Uterus (tissue), 4 donors: ENCODE data around the gene PARP9. TPM values are rescaled to one million over a fixed set of nuclear protein-coding genes. Genes with fewer than 3 reads are reported as not detected.

ENCODE experiments used
- DNase-seq, 2 donors: peaks; one replicate each; pipeline ENCODE4 v3.0.0-alpha.2; 2019 to 2020
- H3K27ac ChIP-seq, 2 donors: fragments of 200-600 bp; sonication (generic); 1 replicate in 1 of 2; 2 replicates in 1 of 2; pipeline ENCODE4 v1.5.1; 2016 to 2018
- H3K27me3 ChIP-seq, 2 donors: fragments of 200-600 bp; sonication (generic); one replicate each; pipeline ENCODE4 v1.5.1; 2018 to 2019; ENCODE audit warnings: control low read depth in 1 of 2
- H3K36me3 ChIP-seq, 2 donors: fragments of 200-600 bp; sonication (generic); one replicate each; pipeline ENCODE4 v1.5.1; 2019; ENCODE audit warnings: control low read depth in 1 of 2
- H3K4me1 ChIP-seq, 2 donors: fragments of 200-600 bp; sonication (generic); one replicate each; pipeline ENCODE4 v1.5.1; 2018 to 2019; ENCODE audit warnings: control low read depth in 1 of 2
- H3K4me3 ChIP-seq, 2 donors: fragments of 200-600 bp; sonication (generic); 1 replicate in 1 of 2; 2 replicates in 1 of 2; pipeline ENCODE4 v1.5.1; 2018 to 2019; ENCODE audit warnings: mild to moderate bottlenecking in 1 of 2
- H3K9me3 ChIP-seq, 2 donors: fragments of 200-600 bp; sonication (generic); one replicate each; pipeline ENCODE4 v1.5.1; 2019; ENCODE audit warnings: control low read depth in 1 of 2
- CTCF ChIP-seq, 4 experiments: fragments of 200-600 bp in 2 of 4; fragments of 450-650 bp in 2 of 4; sonication (generic) in 2 of 4; IDR thresholded peaks; one replicate each; pipeline ENCODE4 v1.5.1; 2016 to 2019; ENCODE audit warnings: antibody characterized with exemption in 4 of 4, mild to moderate bottlenecking in 2 of 4, moderate library complexity in 1 of 4
- POLR2A ChIP-seq, 2 donors: fragments of 450-650 bp; IDR thresholded peaks; one replicate each; pipeline ENCODE4 v1.6.1; 2016; ENCODE audit warnings: antibody characterized with exemption in 2 of 2, mild to moderate bottlenecking in 1 of 2, moderate library complexity in 1 of 2
- intact Hi-C: fragments of 100-400 bp; cut with DNase I; formaldehyde crosslinking; loops from one replicate; pipeline ENCODE4 v1.15.1; 2023; ENCODE audit warnings: low total_unique reads
- total RNA-seq, 4 donors: library from RNA; depleted of rRNA in 3 of 4; stranded (reverse); fragments of >200 nt in 3 of 4; gene quantifications; one replicate each; pipeline versions ENCODE4 v1.1.0 to v1.2.4, GENCODE V29; 2014 to 2023
- donor health status: DM: yes; HTN: yes; CAD: no.

Gene PARP9
- total RNA-seq, 4 donors from 2014 or later: 16.8 to 80.7 (median 35.8) TPM

- Histone ChIP-seq H3K4me3 (no peak overlapping the region), H3K27me3 (no peaks in the 10 kb centered on the region), H3K27ac (no peak overlapping the region), H3K4me1 (no peaks in the 10 kb centered on the region), H3K9me3 (no peaks in the 10 kb centered on the region), H3K36me3 (no peaks in the 10 kb centered on the region)
- DNase-seq: no peak
- intact Hi-C loops: no loop called here
- no peak for TF ChIP-seq POLR2A (IDR thresholded peaks at IDR 0.05)
- no peak for TF ChIP-seq CTCF (IDR thresholded peaks at IDR 0.05)
Measured at GRCh38 chr3:122603056-122603455, 39.0 kb upstream of the PARP9 start.

- H3K4me1 ChIP-seq: no peaks in the 10 kb centered on the region
- intact Hi-C loops: no loop called here
- H3K27ac ChIP-seq: no peak overlapping the region
- H3K36me3 ChIP-seq: no peaks in the 10 kb centered on the region
- H3K27me3 ChIP-seq: no peaks in the 10 kb centered on the region
- no peak overlapping the region for H3K4me3 ChIP-seq
- DNase-seq: no peak
- no peak for TF ChIP-seq POLR2A (IDR thresholded peaks at IDR 0.05)
- TF ChIP-seq CTCF (IDR thresholded peaks at IDR 0.05): no peak
- no peaks in the 10 kb centered on the region for H3K9me3 ChIP-seq
Measured at GRCh38 chr3:122602011-122602710, 38.1 kb upstream of the PARP9 start.

- Histone ChIP-seq H3K4me3 (no peak overlapping the region), H3K27ac (no peak overlapping the region), H3K4me1 (no peaks in the 10 kb centered on the region), H3K9me3 (no peaks in the 10 kb centered on the region), H3K27me3 (no peaks in the 10 kb centered on the region), H3K36me3 (no peaks in the 10 kb centered on the region)
- DNase-seq: no peak
- TF ChIP-seq CTCF (IDR thresholded peaks at IDR 0.05) (no peak), POLR2A (IDR thresholded peaks at IDR 0.05) (no peak)
- intact Hi-C loops: no loop called here
Measured at GRCh38 chr3:122598556-122598955, 34.5 kb upstream of the PARP9 start.

GRCh38 chr3:122598151-122598550, 34.1 kb upstream of the PARP9 start:
- DNase-seq: no peak
- intact Hi-C loops: no loop called here
- H3K27ac ChIP-seq: no peak overlapping the region
- H3K27me3 ChIP-seq: no peaks in the 10 kb centered on the region
- no peaks in the 10 kb centered on the region for H3K9me3 ChIP-seq
- H3K4me3 ChIP-seq: no peak overlapping the region
- TF ChIP-seq CTCF (IDR thresholded peaks at IDR 0.05) (no peak), POLR2A (IDR thresholded peaks at IDR 0.05) (no peak)
- no peaks in the 10 kb centered on the region for H3K4me1 ChIP-seq
- no peaks in the 10 kb centered on the region for H3K36me3 ChIP-seq

- intact Hi-C loops: no loop called here
- Histone ChIP-seq H3K4me1 (no peaks in the 10 kb centered on the region), H3K4me3 (no peak overlapping the region), H3K27ac (no peak overlapping the region), H3K9me3 (no peaks in the 10 kb centered on the region), H3K27me3 (no peaks in the 10 kb centered on the region), H3K36me3 (no peaks in the 10 kb centered on the region)
- DNase-seq: no peak
- TF ChIP-seq POLR2A (IDR thresholded peaks at IDR 0.05) (no peak), CTCF (IDR thresholded peaks at IDR 0.05) (no peak)
Measured at GRCh38 chr3:122594025-122594424, 29.9 kb upstream of the PARP9 start.
